GM19467 (cell line): ENCODE measurements around the gene PCCA.
"Not testable (repeated sequence)": the region's sequence is repeated elsewhere in the genome, so short reads cannot be mapped to it uniquely, and the experiment has no call there.

Source experiments
- ATAC-seq: cut with Tn5 transposase; IDR thresholded peaks from one replicate; pipeline ENCODE4 v1.9.1; 2021; ENCODE audit warnings: mild to moderate bottlenecking, moderate library complexity; ENCODE audit not compliant: unreplicated experiment

The PCCA gene

GRCh38 chr13:100519626-100520025 lies 430.7 kb downstream of the PCCA start:
- ATAC-seq: no peak

DNA sequence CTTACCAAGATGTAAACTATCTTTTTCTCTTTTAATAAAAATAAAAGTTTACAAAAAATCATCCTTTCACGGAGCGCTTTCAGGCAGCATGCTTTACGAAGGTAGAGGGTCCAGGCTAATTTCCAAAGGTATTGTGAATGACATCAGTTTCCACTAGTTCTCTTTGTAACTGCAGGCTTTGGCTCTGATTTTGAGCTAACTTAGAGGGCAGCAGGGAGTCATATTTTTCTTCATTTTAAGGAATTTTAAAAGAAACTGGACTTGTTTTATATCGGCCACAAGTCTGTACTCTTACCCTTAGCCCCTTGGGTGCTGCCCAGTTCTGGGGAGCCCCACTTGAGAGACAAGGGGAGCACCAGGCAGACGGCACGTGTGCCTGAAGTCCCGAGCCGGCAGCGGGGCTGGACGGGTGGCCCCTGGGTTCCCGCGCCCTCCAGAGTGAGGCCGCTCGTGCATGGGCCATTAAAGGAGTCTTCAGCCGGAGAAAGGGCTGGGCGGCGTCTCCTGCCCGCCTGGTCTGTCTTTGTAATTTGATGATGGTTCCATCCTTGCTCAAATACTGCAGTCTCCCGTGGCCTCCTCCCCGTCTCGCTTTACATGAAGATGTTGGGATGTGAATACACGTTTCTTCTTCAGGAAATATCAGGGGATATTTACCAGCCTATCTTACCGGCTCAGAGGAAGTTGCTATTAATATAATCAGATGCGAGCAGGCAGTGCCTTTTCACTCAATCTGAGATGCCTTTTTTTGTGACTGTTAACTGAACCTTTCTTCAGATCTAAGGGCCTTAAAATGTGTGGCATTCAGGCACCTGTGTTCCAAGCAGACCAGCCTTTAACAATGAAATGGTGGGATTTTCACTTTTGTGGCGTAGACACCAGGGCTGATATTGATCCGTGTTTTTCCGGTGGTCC lies 432.3 kb downstream of the PCCA start:
- ATAC-seq: no peak

DNA sequence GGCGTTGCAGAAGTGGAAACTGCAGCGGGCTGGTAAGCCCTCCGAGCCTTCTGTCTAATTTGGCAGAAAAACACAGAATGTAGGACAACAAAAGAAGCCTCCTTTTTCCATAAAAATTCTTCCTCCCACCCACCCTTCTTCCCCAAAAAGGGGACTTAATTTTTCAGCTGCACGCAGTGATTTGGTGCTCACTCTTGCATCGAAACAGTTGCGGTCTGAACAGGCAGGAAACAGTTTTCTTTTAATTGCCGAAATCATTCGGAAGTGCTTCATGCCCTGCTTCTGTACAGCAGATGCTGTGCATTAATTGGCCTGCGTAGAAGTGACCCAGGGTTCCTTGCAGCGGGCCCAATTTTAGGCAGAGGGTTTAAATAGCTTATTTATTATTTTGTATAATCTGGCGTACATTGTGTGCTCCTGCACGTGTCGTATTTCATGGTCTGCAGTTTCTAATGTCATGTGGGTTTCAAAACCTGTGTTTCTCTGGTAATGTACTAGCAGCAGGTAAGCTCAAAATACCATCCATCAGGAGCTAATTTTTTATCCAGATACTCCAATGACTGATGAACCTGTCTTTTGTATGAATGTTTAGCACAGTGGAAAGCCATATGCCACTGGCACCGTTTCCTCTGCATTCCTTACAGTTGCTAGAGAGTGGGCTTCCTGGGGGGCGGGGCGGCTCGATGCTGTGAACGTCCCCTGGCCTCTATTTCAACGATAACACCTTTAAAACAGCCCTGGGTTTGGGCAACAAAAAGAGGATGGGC lies 433.1 kb downstream of the PCCA start:
- ATAC-seq: no peak

GRCh38 chr13:100522618-100523309 lies 433.9 kb downstream of the PCCA start:
- ATAC-seq: no peak

- no peak for ATAC-seq
Measured at GRCh38 chr13:100523411-100523810, 434.5 kb downstream of the PCCA start.

- no peak for ATAC-seq
Measured at GRCh38 chr13:100523981-100524386, 435.1 kb downstream of the PCCA start.

DNA sequence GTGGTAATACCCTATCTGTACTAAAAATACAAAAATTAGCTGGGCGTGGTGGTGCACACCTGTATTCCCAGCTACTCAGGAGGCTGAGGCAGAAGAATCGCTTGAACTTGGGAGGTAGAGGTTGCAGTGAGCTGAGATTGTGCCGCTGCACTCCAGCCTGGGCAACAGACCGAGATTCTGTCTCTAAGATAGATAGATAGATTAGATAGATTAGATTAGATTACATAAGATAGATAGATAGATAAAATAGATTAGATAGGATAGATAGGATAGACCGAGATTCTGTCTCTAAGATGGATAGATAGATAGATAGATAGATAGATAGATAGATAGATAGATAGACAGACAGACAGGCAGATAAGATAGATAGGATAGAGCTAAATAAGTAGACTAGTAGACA lies 435.8 kb downstream of the PCCA start:
- not testable (repeated sequence) for ATAC-seq

- ATAC-seq: no peak
Measured at GRCh38 chr13:100525453-100526317, 436.8 kb downstream of the PCCA start.

- no peak for ATAC-seq
Measured at GRCh38 chr13:100526318-100527000, 437.6 kb downstream of the PCCA start.

DNA sequence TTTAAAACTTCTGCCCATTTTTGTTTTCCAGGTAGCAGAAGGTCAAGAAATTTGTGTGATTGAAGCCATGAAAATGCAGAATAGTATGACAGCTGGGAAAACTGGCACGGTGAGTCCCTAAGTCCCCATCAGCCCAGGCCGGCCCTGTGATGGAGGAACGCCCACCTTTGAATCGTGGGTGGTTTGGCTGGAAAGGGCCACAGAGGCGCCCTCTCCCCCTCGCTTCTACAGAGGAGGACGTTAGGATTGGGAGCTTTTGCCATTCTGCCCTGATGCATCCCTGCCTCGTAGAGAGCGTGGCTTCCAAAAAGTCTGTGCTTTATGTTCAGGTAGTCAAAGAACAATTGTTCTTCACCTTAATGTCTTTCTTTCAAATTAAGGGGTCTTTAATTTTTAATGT lies 438.8 kb downstream of the PCCA start:
- ATAC-seq: no peak

GRCh38 chr13:100528353-100528752 lies 439.5 kb downstream of the PCCA start:
- no peak for ATAC-seq

GRCh38 chr13:100528820-100529219 lies 439.9 kb downstream of the PCCA start:
- ATAC-seq: no peak

DNA sequence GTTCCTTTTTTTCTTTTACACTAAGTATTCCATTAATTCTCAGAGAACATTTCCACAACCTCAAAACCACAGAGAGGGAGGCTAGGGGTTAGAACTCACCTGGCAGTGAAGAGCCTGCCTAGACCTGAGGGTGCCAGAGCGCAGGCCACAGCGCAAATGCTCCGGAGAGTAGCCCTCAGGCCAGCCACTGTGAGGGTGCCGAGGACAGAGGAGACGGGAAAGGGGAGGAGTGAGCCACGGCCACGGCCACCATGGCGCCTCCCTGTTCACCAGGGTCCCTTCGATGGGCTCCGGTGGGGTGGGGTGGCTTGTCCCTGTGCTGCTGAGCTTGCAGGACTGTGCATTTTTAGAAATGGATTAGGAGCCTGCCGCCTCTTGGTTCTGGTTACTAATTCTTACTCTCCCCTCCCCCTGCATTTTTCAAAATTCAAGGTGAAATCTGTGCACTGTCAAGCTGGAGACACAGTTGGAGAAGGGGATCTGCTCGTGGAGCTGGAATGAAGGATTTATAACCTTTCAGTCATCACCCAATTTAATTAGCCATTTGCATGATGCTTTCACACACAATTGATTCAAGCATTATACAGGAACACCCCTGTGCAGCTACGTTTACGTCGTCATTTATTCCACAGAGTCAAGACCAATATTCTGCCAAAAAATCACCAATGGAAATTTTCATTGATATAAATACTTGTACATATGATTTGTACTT lies 440.9 kb downstream of the PCCA start:
- no peak for ATAC-seq

- ATAC-seq: no peak
Measured at GRCh38 chr13:100530671-100531213, 441.8 kb downstream of the PCCA start.

DNA sequence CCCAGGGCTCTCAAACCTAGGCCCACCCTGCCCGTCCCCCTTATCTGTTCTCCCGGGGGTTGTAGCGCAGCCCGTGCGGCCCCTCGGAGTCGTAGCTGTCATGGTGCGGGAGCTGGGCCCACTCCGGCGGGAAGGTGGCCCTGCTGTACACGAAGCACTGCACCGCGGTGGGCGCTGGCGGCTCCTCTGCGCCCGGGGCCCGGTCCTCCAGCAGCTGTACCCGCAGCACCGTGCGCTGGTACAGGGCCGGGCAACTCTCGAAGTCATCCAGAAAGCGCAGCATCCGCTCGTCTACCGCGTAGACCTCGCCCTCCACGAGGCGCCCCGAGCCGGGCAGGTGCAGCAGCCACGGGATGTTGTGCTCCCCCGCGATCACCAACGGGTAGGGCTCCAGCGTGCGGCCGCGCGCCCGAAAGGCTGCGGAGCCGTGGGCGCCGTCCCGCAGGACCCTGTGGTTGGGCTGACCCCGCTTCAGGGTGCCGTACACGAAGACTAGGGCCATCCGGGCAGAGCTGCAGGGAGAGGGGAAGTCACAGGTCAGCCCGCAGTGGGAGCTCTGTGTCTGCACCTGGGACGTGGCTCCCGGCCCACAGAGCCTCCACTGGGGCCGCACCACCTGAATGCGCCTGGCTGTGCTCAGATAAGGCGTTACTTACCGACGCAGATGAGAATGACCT lies 443.3 kb downstream of the PCCA start:
- ATAC-seq: no peak

GRCh38 chr13:100532836-100533435 lies 444.0 kb downstream of the PCCA start:
- ATAC-seq: no peak

- no peak for ATAC-seq
Measured at GRCh38 chr13:100533588-100534041, 444.7 kb downstream of the PCCA start.
